Activated CD4-positive, CD25-positive, alpha-beta regulatory T cell treated with anti-CD3 and anti-CD28 coated beads, Interleukin-2, amount 50 U/mL, for 16 hours (primary cell): ENCODE results near the gene LAMA2.

Experiments
- DNase-seq: peaks from one replicate; pipeline ENCODE4 v3.0.0-alpha.2; 2020; ENCODE audit warnings: low read depth, low spot score

Gene LAMA2

GRCh38 chr6:129364037-129364436, 481.1 kb downstream of the LAMA2 start:
- DNase-seq, result no peak

- DNase-seq, result no peak
These were observed 481.8 kb downstream of the LAMA2 start for GRCh38 chr6:129364767-129365166.

DNA sequence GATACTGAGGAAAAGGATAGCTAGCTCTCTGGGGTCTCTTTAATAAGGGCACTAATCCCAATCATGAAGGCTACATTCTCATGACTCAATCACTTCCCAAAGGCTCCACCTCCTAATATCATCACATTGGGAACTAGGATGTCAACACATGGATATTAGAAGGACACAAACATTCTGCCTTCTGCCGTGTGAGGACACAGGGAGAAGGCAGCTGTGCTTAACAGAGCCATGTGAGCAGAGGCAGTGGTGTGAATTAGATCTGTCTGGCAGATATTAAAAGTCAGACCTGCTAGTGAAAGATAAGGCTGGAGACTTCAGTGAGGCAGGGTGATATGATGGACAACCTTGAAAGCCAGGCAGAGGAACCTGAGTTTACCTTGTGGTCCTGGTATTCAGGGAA, 485.1 kb downstream of the LAMA2 start:
- DNase-seq, result no peak

DNA sequence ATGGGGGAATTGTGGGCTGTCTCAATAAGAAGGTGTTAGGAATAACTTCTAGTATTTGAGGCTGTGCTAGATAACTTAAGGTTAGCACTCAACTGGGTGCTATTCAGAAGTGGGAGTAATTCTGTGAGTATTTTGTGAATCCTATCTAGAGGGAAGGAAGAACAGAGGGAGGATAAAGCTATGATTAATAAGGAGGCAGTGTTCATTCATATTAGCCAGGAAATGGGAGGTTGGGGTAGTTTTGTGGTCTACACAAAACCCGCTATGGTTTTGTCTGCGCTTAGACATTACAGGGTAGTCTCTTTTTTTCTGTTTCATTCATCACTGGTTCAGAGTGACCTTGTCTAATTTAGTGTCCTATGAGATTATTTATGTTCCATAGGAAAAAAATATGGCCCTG, 486.0 kb downstream of the LAMA2 start:
- no peak for DNase-seq

GRCh38 chr6:129369737-129370136, 486.8 kb downstream of the LAMA2 start:
- no peak for DNase-seq

GRCh38 chr6:129370268-129370916, 487.5 kb downstream of the LAMA2 start:
- DNase-seq, result peak; percentile 2

GRCh38 chr6:129381885-129382284, 498.9 kb downstream of the LAMA2 start:
- DNase-seq, result no peak

DNA sequence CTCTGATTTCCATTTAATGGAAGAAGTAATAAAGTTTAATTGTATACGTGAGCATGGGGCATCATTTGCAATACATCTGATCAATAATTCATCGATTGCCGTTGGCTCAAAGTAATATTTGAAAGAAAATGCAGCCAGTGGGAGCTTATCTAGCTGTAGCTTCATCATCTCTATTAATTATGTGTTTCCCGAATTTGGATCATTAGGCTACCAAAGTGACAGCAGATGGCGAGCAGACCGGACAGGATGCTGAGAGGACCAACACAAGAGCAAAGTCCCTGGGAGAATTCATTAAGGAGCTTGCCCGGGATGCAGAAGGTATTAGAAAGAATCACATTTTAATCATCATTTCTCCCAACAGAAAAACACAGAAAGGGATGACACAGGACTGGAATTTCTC, 500.0 kb downstream of the LAMA2 start:
- no peak for DNase-seq

DNA sequence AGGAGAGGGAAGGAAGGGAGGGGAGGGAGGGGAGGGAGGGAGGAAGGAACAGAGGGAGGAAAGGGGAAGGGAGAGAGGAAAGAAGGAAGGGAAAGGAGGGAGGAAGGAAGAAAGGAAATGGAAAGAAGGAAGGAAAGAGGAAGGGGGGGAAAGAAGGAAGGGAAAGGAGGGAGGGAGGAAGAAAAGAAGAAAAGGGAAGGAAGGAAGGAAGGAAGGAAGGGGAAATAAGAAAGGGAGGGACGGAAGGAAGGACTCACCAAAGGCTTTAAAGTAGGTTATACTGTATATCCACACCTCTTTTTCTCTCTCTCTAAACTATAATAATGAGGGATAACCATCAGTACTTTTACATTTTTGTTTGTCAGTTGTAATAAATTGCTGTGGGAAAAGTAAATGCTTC, 502.2 kb downstream of the LAMA2 start:
- no peak for DNase-seq

GRCh38 chr6:129390900-129391299, 508.0 kb downstream of the LAMA2 start:
- no peak for DNase-seq

DNA sequence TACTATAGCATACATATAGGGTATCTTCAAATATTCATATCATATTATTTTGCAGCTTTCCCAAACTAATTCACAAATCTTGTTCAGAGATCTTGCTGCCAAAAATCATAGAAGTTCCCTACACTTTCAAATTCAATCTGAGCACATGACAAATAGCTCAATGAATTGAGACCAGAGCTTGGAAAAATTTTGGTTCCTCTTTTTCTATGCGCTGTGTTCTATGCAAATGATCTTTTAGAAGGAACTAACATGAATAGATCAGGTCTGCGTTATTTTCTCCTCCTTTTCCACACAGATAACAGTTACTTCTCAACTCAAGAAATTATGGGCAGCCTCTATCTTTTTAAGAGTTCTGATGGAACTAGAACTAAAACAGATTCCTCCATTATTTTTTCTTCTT, 510.7 kb downstream of the LAMA2 start:
- DNase-seq, result no peak

GRCh38 chr6:129398764-129399163, 515.8 kb downstream of the LAMA2 start:
- no peak for DNase-seq

- no peak for DNase-seq
These were observed 519.3 kb downstream of the LAMA2 start for GRCh38 chr6:129402244-129402643.

GRCh38 chr6:129411092-129411491, 528.2 kb downstream of the LAMA2 start:
- no peak for DNase-seq

DNA sequence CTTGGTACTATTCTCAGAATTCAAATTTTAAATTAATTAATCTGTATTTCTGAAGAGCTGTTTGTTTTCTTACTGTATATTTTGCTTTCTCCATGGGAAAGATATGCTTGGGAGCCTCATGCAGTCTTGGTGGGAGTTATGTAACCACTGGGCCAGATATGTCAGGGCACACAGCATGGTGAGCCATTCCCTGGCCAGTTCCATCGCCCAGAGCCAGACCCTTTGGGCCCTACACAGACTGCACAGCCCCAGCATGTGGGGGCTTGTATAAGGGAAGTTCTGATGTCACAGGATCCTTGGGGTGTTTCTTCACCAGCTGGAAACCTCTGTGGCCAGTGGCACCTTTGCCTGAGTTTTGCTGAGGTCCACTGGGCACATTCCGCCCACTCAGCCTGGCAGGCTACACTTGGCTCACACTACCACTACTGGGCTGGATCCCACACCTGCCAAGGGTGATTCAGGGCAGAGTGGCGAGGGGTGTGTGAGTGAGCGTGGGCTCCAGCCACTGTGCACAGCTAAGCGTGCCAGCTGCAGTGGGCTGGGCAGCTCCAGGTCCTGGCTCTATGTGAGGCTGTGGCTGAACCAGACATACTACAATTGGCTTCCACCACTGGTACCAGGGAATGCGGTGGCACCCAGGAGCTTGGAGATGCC, 533.5 kb downstream of the LAMA2 start:
- no peak for DNase-seq

- no peak for DNase-seq
These were observed 534.6 kb downstream of the LAMA2 start for GRCh38 chr6:129417416-129418086.

GRCh38 chr6:129419324-129419723, 536.4 kb downstream of the LAMA2 start:
- no peak for DNase-seq

DNA sequence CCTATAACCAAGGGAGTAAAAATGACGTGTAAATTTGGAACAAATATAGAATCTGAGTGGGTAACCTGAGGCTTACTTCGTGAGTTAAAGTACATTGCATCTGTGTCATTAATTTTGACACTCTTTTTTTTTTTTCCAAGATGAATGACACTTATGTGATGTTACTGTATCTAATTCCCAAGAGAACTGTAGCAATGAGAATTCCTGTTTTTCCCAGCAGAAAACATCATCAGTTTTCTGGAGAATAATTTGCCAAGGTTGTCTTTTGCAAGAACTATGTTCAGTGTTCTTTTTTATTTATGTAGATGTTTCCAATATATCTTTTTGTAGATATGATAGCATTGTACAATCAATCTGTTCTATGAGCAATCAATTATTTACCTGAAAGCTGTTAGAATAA, 543.4 kb downstream of the LAMA2 start:
- DNase-seq, result no peak

- DNase-seq, result no peak
These were observed 547.0 kb downstream of the LAMA2 start for GRCh38 chr6:129429956-129430355.

DNA sequence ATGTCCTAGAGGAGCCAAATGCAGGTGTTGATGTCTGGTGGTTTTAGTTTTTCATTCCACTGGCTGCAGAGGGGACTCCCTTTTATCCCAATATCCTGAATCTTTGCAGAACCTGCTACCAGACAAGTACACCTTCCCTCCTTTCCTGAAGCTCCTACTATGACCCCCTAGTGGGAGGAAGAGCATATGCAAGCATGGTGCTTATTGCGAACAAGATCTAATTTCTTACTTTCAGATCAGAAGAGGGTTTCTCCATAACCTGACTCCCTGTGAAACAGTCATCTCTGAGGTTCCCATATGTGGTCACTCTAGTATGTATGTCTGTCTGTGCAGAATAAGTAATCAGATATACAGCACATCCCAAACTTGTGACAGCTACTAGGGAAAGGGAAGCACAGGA, 549.8 kb downstream of the LAMA2 start:
- DNase-seq, result no peak

GRCh38 chr6:129434091-129434490, 551.2 kb downstream of the LAMA2 start:
- DNase-seq, result no peak

DNA sequence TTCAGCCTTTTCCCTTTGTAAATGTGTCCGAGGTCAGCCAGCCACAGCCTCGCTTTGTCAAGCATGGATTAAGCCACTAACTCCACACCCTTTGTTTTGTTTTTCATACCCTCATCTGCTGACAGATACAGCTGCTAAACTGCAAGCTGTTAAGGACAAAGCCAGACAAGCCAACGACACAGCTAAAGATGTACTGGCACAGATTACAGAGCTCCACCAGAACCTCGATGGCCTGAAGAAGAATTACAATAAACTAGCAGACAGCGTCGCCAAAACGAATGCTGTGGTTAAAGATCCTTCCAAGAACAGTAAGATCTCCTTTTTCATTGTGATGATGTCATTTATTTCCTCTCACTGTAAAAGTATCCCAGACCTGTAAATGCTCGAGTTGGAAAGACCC, 557.8 kb downstream of the LAMA2 start:
- no peak for DNase-seq

- DNase-seq, result no peak
These were observed 561.7 kb downstream of the LAMA2 start for GRCh38 chr6:129444683-129445082.
